GM23338 (cell line): ENCODE measurements around the gene CORO7. TPM values are rescaled to one million over a fixed set of nuclear protein-coding genes. Genes with fewer than 3 reads are reported as not detected.

Source experiments
- EZH2phosphoT487 ChIP-seq: fragments of 200-600 bp; sonication (generic); IDR thresholded peaks from one replicate; pipeline ENCODE4 v1.8.1; 2018; ENCODE audit warnings: antibody characterized with exemption; ENCODE audit not compliant: unreplicated experiment
- JUNB ChIP-seq: IDR thresholded peaks from one replicate; pipeline ENCODE4 v1.6.1; 2016; ENCODE audit warnings: antibody characterized with exemption; ENCODE audit not compliant: unreplicated experiment
- REST ChIP-seq: IDR thresholded peaks from one replicate; pipeline ENCODE4 v1.6.1; 2018; ENCODE audit warnings: antibody characterized with exemption; ENCODE audit not compliant: unreplicated experiment
- STAT1 ChIP-seq: IDR thresholded peaks from one replicate; pipeline ENCODE4 v1.6.1; 2016; ENCODE audit warnings: antibody characterized with exemption; ENCODE audit not compliant: unreplicated experiment
- ZNF114 ChIP-seq: fragments of 250-450 bp; sonication (Bioruptor Pico); IDR thresholded peaks from 2 replicates; pipeline ENCODE4 v1.5.0; 2020; ENCODE audit warnings: mild to moderate bottlenecking, moderate library complexity
- ZNF331 ChIP-seq: fragments of 250-450 bp; sonication (Bioruptor Pico); IDR thresholded peaks from 2 replicates; pipeline ENCODE4 v1.5.0; 2020; ENCODE audit warnings: low read depth, mild to moderate bottlenecking, moderate library complexity
- ZNF462 ChIP-seq: fragments of 250-450 bp; sonication (Bioruptor Pico); IDR thresholded peaks from 2 replicates; pipeline ENCODE4 v1.5.0; 2020; ENCODE audit warnings: mild to moderate bottlenecking, moderate library complexity
- polyA plus RNA-seq: library from polyadenylated mRNA; unstranded; fragments of >200 nt; fragmentation: Nextera tagmentation; extraction: Ambion mirVana; gene quantifications from 2 replicates; pipeline ENCODE4 v1.2.1, GENCODE V29; 2016
- total RNA-seq: library from RNA; depleted of rRNA; stranded (reverse); fragments of >200 nt; shearing (Covaris generic); gene quantifications from 2 replicates; pipeline ENCODE4 v1.2.3, GENCODE V29; 2014

The CORO7 gene
- total and polyA plus RNA-seq, 2 experiments from 2014 or later: 14.2 to 46.4 TPM

- TF ChIP-seq ZNF462 (CRISPR knock-in tag) (no peak), ZNF114 (CRISPR knock-in tag) (no peak), ZNF331 (no peak), STAT1 (no peak), JUNB (no peak), EZH2phosphoT487 (no peak), REST (no peak)
Observed at GRCh38 chr16:4358236-4358635, 58.2 kb downstream of the CORO7 start (continued).
